Heart left ventricle (tissue), 13 donors: ENCODE measurements around the gene CCR2.
"Not testable (repeated sequence)": the region's sequence is repeated elsewhere in the genome, so short reads cannot be mapped to it uniquely, and the experiment has no call there.

Experiments used
- CTCF ChIP-seq, 12 donors: fragments of 200-600 bp; sonication (generic) in 4 of 12; IDR thresholded peaks; one replicate each; pipeline versions ENCODE4 v1.5.0 to v1.8.0; 2018 to 2022; ENCODE audit warnings: antibody characterized with exemption in 12 of 12, mild to moderate bottlenecking in 5 of 12
- POLR2A ChIP-seq, 2 donors: fragments of 450-650 bp; IDR thresholded peaks; one replicate each; pipeline ENCODE4 v1.6.1; 2017; ENCODE audit warnings: antibody characterized with exemption in 2 of 2, mild to moderate bottlenecking in 2 of 2, moderate library complexity in 2 of 2
- donor health status: ischemic (EF 13 %, LVEDD 7.1; RV severe dilation, severe dysfunction).
- donor health status: DM: no; HTN: yes; CAD: no.
- donor health status: DM: no; HTN: no; CAD: no.
- donor health status: ischemic (EF 25% LVEDD 6.9; RV normal size, moderate dysfunction).
- donor health status: ischemic (EF 25% LVEDD 5.7; RV mildly dilated, moderate dysfunction).
- donor health status: ischemic (EF 35%, LVEDD 5.7; RV mildly dilated, moderate dysfunction).
- donor health status: nonischemic (EF 11% LVEDD 7.7; RV severe dilation, severe dysfunction).
- donor health status: DM: yes; HTN: yes; CAD: no.
- donor health status: PGD.
- donor health status: ischemic (EF 29% LVEDD 5.4; RV normal size, mild dysfunction).
- donor health status: nonischemic (EF 23%, LVEDD 6.1; RV moderate dilation, normal function).

GRCh38 chr3:46391526-46391925, 37.6 kb downstream of the CCR2 start:
- not testable (repeated sequence) for TF ChIP-seq CTCF, POLR2A (IDR thresholded peaks at IDR 0.05)
